Natural killer cell (primary cell): ENCODE results near the gene NAPB. TPM values are rescaled to one million over a fixed set of nuclear protein-coding genes. Genes with fewer than 3 reads are reported as not detected.

Experiments used
- ATAC-seq, 3 donors: fragments of 150-1000 bp in 2 of 3; fragments of 200-7000 bp in 1 of 3; cut with Tn5 transposase; 1 replicate in 1 of 3; 2 replicates in 2 of 3; pipeline ENCODE4 v1.10.0; 2021; ENCODE audit warnings: mild to moderate bottlenecking in 2 of 3, moderate library complexity in 2 of 3
- DNase-seq, 2 donors: peaks; one replicate each; pipeline versions ENCODE4 v3.0.0 to v3.0.0-alpha.2; 2013 to 2021; ENCODE audit warnings: mixed read lengths in 1 of 2
- H3K27ac ChIP-seq: one replicate; pipeline ENCODE4 v1.5.1; 2013; ENCODE audit warnings: mild to moderate bottlenecking, low read length
- H3K27me3 ChIP-seq: one replicate; pipeline ENCODE4 v1.6.1; 2013; ENCODE audit warnings: low read length; ENCODE audit not compliant: control insufficient read depth, insufficient read depth
- H3K36me3 ChIP-seq: one replicate; pipeline ENCODE4 v1.6.1; 2013; ENCODE audit warnings: low read length; ENCODE audit not compliant: control insufficient read depth, insufficient read depth
- H3K4me1 ChIP-seq: one replicate; pipeline ENCODE4 v1.6.1; 2013; ENCODE audit warnings: low read length; ENCODE audit not compliant: control insufficient read depth, insufficient read depth
- H3K4me3 ChIP-seq: one replicate; pipeline ENCODE4 v1.5.1; 2013; ENCODE audit warnings: low read length
- H3K9me3 ChIP-seq: one replicate; pipeline ENCODE4 v1.6.1; 2013; ENCODE audit warnings: low read length; ENCODE audit not compliant: control insufficient read depth, insufficient read depth
- H3K27ac Mint-ChIP-seq, 2 donors: one replicate each; pipeline ENCODE4 v1.8.0; 2022; ENCODE audit warnings: mild to moderate bottlenecking in 2 of 2, mixed read lengths in 2 of 2, moderate library complexity in 1 of 2
- H3K27me3 Mint-ChIP-seq, 2 donors: one replicate each; pipeline ENCODE4 v1.8.0; 2022; ENCODE audit warnings: low read depth in 2 of 2, mixed read lengths in 2 of 2
- H3K36me3 Mint-ChIP-seq: one replicate; pipeline ENCODE4 v1.8.0; 2022; ENCODE audit warnings: mixed read lengths
- H3K4me1 Mint-ChIP-seq, 2 donors: one replicate each; pipeline ENCODE4 v1.8.0; 2022; ENCODE audit warnings: mixed read lengths in 2 of 2
- H3K4me3 Mint-ChIP-seq: one replicate; pipeline ENCODE4 v1.8.0; 2022; ENCODE audit warnings: mild to moderate bottlenecking, moderate library complexity, mixed read lengths
- H3K9me3 Mint-ChIP-seq, 2 donors: one replicate each; pipeline ENCODE4 v1.8.0; 2022; ENCODE audit warnings: mixed read lengths in 2 of 2
- CTCF ChIP-seq: fragments of 200-600 bp; IDR thresholded peaks from one replicate; pipeline ENCODE4 v1.8.0; 2022; ENCODE audit warnings: antibody characterized with exemption
- WGBS: methylation state at CpG from one replicate; pipeline ENCODE4 v1.1.7; 2013; ENCODE audit warnings: missing lambda C conversion rate; ENCODE audit not compliant: insufficient coverage; 5-methylcytosine and 5-hydroxymethylcytosine counted together
- intact Hi-C: fragments of 100-400 bp; cut with micrococcal nuclease; formaldehyde crosslinking; loops from one replicate; pipeline ENCODE4 v1.14.2; 2022
- total RNA-seq, 4 donors: library from RNA; stranded (reverse); fragments of 120-200 nt in 1 of 4; gene quantifications; one replicate each; pipeline versions ENCODE4 v1.2.3 to v1.2.4, GENCODE V29; 2013 to 2022

NAPB gene
- total RNA-seq, 3 donors from 2014 or later (not counting 1 experiment from before 2014, with no cell fraction given), result 22.8 to 23.9 (median 22.9) TPM

- Histone ChIP-seq H3K4me3 (no peak overlapping the region), H3K9me3 (no peaks in the 10 kb centered on the region), H3K4me1 (peaks cover 17% of the 10 kb centered on the region), H3K27ac (no peak overlapping the region), H3K36me3 (no peaks in the 10 kb centered on the region), H3K27me3 (no peaks in the 10 kb centered on the region)
- Mint-ChIP-seq H3K27ac (no peak overlapping the region), H3K36me3 (no peaks in the 10 kb centered on the region), H3K4me1 (peaks cover 59 to 66% of the 10 kb centered on the region in 2 donors), H3K4me3 (no peak overlapping the region), H3K9me3 (no peaks in the 10 kb centered on the region), H3K27me3 (no peaks in the 10 kb centered on the region)
- ATAC-seq (no peak), DNase-seq (no peak)
- TF ChIP-seq CTCF, result no peak
- 100% methylated on average over 1 of the region's 3 CpGs for whole genome bisulfite sequencing
- intact Hi-C loops, result no loop called here
Measured at GRCh38 chr20:23413862-23414422, 7.3 kb downstream of the NAPB start.

- Mint-ChIP-seq H3K9me3 (no peaks in the 10 kb centered on the region), H3K36me3 (no peaks in the 10 kb centered on the region), H3K4me1 (peaks cover 56 to 73% of the 10 kb centered on the region in 2 donors), H3K27me3 (no peaks in the 10 kb centered on the region), H3K27ac (no peak overlapping the region), H3K4me3 (no peak overlapping the region)
- intact Hi-C loops, result no loop called here
- no peak overlapping the region for H3K4me3 ChIP-seq
- H3K4me1 ChIP-seq, result peaks cover 13% of the 10 kb centered on the region
- no peak for TF ChIP-seq CTCF
- no peaks in the 10 kb centered on the region for H3K9me3 ChIP-seq
- 82% methylated on average over 1 of the region's 1 CpG for WGBS
- no peaks in the 10 kb centered on the region for H3K36me3 ChIP-seq
- no peak overlapping the region for H3K27ac ChIP-seq
- H3K27me3 ChIP-seq, result no peaks in the 10 kb centered on the region
- DNase-seq (no peak), ATAC-seq (no peak)
Measured at GRCh38 chr20:23412026-23412425, 9.3 kb downstream of the NAPB start.

- 100% methylated on average over 1 of the region's 3 CpGs for WGBS
- peaks cover 52 to 72% of the 10 kb centered on the region in 2 donors for H3K4me1 Mint-ChIP-seq
- H3K27ac Mint-ChIP-seq, result no peak overlapping the region
- Histone ChIP-seq H3K36me3 (no peaks in the 10 kb centered on the region), H3K4me3 (no peak overlapping the region), H3K27me3 (no peaks in the 10 kb centered on the region), H3K4me1 (peaks cover 11% of the 10 kb centered on the region), H3K9me3 (no peaks in the 10 kb centered on the region), H3K27ac (no peak overlapping the region)
- H3K36me3 Mint-ChIP-seq, result no peaks in the 10 kb centered on the region
- no peak for TF ChIP-seq CTCF
- ATAC-seq, result no peak
- no peak overlapping the region for H3K4me3 Mint-ChIP-seq
- DNase-seq, result no peak
- intact Hi-C loops, result no loop called here
- no peaks in the 10 kb centered on the region for H3K9me3 Mint-ChIP-seq
- H3K27me3 Mint-ChIP-seq, result no peaks in the 10 kb centered on the region
Measured at GRCh38 chr20:23410916-23411695, 10.2 kb downstream of the NAPB start.
